Measurements from ENCODE around the gene FHL1.
A peak's percentile ranks its signal among the peaks of the same experiment; 100 is the strongest.
"Not testable (repeated sequence)": the region's sequence is repeated elsewhere in the genome, so short reads cannot be mapped to it uniquely, and the experiment has no call there.

FHL1 gene

GRCh38 chrX:136209016-136209738 lies 61.8 kb downstream of the FHL1 start:
- peak; percentile 41 for DNase-seq (ENCODE audit: low spot score)

DNA sequence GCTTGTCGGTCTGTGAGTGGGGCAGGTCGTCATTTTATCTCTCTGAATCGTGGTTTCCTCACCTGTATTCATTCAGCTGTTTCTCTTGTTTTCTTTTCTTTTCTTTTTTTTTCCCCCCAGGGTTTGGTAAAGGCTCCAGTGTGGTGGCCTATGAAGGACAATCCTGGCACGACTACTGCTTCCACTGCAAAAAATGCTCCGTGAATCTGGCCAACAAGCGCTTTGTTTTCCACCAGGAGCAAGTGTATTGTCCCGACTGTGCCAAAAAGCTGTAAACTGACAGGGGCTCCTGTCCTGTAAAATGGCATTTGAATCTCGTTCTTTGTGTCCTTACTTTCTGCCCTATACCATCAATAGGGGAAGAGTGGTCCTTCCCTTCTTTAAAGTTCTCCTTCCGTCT lies 62.4 kb downstream of the FHL1 start:
- no peak for DNase-seq (ENCODE audit: low spot score)

DNA sequence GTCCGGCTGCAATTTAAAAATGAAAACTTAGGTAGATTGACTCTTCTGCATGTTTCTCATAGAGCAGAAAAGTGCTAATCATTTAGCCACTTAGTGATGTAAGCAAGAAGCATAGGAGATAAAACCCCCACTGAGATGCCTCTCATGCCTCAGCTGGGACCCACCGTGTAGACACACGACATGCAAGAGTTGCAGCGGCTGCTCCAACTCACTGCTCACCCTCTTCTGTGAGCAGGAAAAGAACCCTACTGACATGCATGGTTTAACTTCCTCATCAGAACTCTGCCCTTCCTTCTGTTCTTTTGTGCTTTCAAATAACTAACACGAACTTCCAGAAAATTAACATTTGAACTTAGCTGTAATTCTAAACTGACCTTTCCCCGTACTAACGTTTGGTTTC lies 62.9 kb downstream of the FHL1 start:
- DNase-seq (ENCODE audit: low spot score) = no peak

- DNase-seq (ENCODE audit: low spot score) = no peak
These were observed 63.5 kb downstream of the FHL1 start for GRCh38 chrX:136210806-136211205.

DNA sequence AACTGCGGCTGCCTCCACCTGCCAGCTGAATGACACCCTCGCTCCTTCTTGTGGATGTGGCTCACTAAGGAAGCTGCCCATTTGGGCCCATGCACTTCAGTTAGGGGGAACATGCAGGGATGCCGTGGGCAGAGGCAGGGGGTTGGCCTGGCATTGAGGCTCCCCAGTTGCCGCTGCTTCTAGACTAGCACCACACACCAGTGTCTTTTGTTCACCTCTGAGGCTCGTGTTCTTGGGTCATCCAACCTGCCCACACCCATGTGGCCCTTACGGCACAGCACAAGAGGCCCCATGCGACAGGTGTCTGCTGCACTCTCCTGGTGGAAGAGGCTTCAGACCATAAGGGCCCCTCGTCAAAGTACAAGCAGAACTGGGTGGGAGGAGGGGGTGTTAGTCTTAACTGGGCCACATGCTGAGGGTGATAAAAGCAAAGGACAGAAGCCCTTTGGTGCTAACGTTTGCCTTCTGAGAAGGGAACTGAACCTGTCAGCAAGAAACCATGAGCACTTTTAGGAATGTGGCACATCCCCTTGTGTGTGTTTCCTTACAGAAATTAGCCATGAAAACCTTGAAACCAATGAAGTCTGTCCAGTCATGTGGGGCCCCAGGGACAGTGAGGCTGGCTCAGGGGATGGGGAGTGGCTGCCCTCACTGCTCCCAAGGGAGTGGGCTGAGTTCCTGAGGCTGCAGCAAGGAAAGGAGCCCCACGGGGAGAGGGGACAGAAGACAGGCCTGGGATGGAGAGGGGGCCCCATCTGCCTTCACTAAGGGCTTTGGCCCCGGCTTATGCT lies 64.6 kb downstream of the FHL1 start:
- DNase-seq (ENCODE audit: low spot score) = no peak

GRCh38 chrX:136212557-136213111 lies 65.3 kb downstream of the FHL1 start:
- DNase-seq (ENCODE audit: low spot score) = no peak

DNA sequence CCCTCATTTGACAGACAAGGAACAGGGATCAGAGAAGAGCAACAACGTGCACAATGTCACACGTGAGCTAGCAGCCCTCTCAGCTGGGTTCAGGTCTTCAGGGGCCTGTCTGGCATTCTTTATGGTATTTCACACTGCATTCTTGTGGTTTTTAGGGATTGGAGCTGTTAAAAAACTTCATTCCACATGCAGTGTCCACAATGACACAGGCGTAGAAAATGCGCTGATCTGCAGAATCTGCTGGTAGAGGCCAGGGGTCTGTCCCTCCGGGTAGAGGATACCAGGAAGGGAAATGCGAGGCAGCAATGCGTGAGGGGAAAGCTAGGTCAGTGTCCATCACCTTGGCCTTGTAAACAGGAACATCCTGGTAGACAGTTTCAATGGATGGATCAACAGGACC lies 67.2 kb downstream of the FHL1 start:
- no peak for DNase-seq (ENCODE audit: low spot score)

DNA sequence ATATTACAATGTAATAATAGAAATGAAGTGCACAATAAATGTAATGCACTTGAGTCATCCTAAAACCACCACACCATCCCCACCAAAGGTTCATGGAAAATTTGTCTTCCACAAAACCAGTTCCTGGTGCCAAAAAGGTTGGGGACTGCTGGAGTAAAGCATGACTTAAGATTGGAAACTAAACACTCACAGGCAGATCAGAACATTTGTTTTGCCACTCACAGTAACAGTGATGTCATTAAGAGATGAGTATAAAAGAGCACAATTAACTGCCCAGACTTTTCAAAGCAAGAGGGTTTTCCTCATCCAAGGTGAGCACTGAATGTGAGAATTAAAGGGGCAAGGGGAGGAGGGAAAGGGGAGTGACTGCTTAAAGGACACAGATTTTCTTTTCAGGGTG lies 68.2 kb downstream of the FHL1 start:
- DNase-seq (ENCODE audit: low spot score) = no peak

DNA sequence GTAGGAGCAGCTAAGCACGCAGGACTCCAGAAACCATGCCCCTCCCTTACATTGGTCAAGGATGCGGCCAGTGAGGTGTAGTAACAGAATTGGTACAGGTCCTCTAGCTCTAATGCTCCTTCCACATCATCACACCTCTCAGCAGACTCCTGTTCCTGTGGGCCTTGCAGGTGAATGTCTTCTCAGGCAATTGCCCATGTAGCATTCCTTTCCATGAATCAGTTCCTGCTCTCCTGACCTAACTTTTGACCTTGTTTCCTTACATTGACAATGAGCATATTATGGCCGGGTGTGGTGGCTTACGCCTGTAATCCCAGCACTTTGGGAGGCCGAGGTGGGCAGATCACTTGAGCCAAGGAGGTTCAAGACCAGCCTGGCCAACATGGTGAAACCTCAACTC lies 72.6 kb downstream of the FHL1 start:
- DNase-seq (ENCODE audit: low spot score) = no peak

- no peak for DNase-seq (ENCODE audit: low spot score)
These were observed 73.2 kb downstream of the FHL1 start for GRCh38 chrX:136220540-136220939.

- DNase-seq (ENCODE audit: low spot score) = no peak
These were observed 73.6 kb downstream of the FHL1 start for GRCh38 chrX:136220951-136221350.

- DNase-seq (ENCODE audit: low spot score) = no peak
These were observed 74.6 kb downstream of the FHL1 start for GRCh38 chrX:136221851-136222513.

DNA sequence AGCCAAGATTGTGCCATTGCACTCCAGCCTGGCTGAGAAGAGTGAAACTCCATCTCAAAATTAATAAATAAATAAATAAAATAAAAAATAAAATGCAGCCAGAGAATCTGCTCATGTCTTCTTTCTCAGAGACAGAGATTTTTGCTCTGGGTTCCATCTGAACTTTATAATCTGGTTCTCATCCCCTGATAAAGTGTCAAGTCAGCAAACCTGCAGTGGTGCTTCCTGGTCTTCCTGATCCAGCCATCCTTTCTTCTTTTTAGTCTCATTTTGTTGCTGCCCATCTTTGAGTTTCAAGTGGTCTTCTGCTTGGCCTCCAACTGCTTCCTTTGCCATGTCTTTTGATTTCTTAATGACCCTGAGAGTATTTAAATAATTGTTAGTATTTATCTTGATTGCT lies 79.7 kb downstream of the FHL1 start:
- DNase-seq (ENCODE audit: low spot score) = no peak

- no peak for DNase-seq (ENCODE audit: low spot score)
These were observed 80.9 kb downstream of the FHL1 start for GRCh38 chrX:136227948-136228838.

- DNase-seq (ENCODE audit: low spot score) = no peak
These were observed 81.5 kb downstream of the FHL1 start for GRCh38 chrX:136228839-136229207.

DNA sequence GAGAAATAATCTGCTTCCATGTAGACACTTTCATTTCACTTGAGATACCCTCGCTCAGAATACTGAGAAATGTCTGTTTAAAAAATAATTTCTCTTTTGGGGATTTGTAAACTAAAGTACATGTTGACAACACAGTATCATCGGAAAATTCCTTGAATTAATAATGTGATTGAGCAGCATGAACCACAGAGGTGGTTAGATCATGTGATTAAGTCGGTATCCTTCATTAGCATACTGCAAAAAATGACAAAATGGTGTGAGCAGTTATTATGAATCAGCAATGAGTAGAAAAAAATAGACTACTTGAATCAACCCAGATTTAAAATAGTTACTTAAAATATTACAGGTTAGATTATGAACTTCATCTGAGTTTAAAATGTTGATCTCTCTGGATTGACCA lies 89.7 kb downstream of the FHL1 start:
- no peak for DNase-seq (ENCODE audit: low spot score)

DNA sequence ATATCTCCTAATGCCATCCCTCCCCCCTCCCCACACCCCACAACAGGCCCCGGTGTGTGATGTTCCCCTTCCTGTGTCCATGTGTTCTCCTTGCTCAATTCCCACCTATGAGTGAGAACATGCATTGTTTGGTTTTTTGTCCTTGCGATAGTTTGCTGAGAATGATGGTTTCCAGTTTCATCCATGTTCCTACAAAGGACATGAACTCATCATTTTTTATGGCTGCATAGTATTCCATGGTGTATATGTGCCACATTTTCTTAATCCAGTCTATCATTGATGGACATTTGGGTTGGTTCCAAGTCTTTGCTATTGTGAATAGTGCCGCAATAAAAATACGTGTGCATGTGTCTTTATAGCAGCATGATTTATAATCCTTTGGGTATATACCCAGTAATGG lies 90.5 kb downstream of the FHL1 start:
- DNase-seq (ENCODE audit: low spot score) = not testable (repeated sequence)

GRCh38 chrX:136246201-136246600 lies 98.9 kb downstream of the FHL1 start:
- no peak for DNase-seq (ENCODE audit: low spot score)

- DNase-seq (ENCODE audit: low spot score) = peak; percentile 34
These were observed 103.1 kb downstream of the FHL1 start for GRCh38 chrX:136250191-136251040.

GRCh38 chrX:136251041-136251991 lies 104.0 kb downstream of the FHL1 start, which contains the start of gene MAP7D3:
MAP7D3 (minus strand) TSS chrX:136251400; CDS start chrX:136251358, 42 bp downstream.
- peak; percentile 82 for DNase-seq (ENCODE audit: low spot score)
